Mesenchymal stem cell (in vitro differentiated cells and primary cell): ENCODE data around the gene KLHL25.
"Not testable (repeated sequence)": the region's sequence is repeated elsewhere in the genome, so short reads cannot be mapped to it uniquely, and the experiment has no call there.

Source experiments
- DNase-seq: peaks from one replicate; pipeline ENCODE4 v3.0.0-alpha.2; 2013
- H2AFZ ChIP-seq: one replicate; pipeline ENCODE4 v1.6.1; 2013; ENCODE audit warnings: low read depth, mild to moderate bottlenecking, control low read depth, inconsistent platforms, low read length, moderate library complexity
- H2AK5ac ChIP-seq: 2 replicates; pipeline ENCODE4 v1.6.1; 2013; ENCODE audit warnings: low read length, moderate library complexity, mild to moderate bottlenecking, inconsistent platforms; ENCODE audit not compliant: severe bottlenecking
- H2BK120ac ChIP-seq: one replicate; pipeline ENCODE4 v1.6.1; 2013; ENCODE audit warnings: low read depth, mild to moderate bottlenecking, inconsistent platforms, low read length, moderate library complexity
- H2BK12ac ChIP-seq, 2 experiments: one replicate each; pipeline ENCODE4 v1.6.1; 2013; ENCODE audit warnings: inconsistent platforms in 2 of 2, low read length in 2 of 2, mild to moderate bottlenecking in 2 of 2, moderate library complexity in 2 of 2, control low read depth in 1 of 2
- H2BK15ac ChIP-seq: one replicate; pipeline ENCODE4 v1.6.1; 2013; ENCODE audit warnings: mild to moderate bottlenecking, low read depth, inconsistent platforms; ENCODE audit not compliant: poor library complexity, severe bottlenecking
- H2BK5ac ChIP-seq: 2 replicates; pipeline ENCODE4 v1.6.1; 2013; ENCODE audit warnings: low read depth, mild to moderate bottlenecking, low read length, control low read depth, inconsistent platforms; ENCODE audit not compliant: poor library complexity, severe bottlenecking
- H3K14ac ChIP-seq, 2 experiments: one replicate each; pipeline ENCODE4 v1.6.1; 2013; ENCODE audit warnings: inconsistent platforms in 2 of 2, low read length in 2 of 2, control low read depth in 1 of 2, mild to moderate bottlenecking in 1 of 2, moderate library complexity in 1 of 2
- H3K18ac ChIP-seq, 2 experiments: one replicate each; pipeline ENCODE4 v1.6.1; 2013; ENCODE audit warnings: inconsistent platforms in 2 of 2, low read length in 2 of 2, control low read depth in 1 of 2, low read depth in 1 of 2, mild to moderate bottlenecking in 1 of 2
- H3K23ac ChIP-seq, 2 experiments: one replicate each; pipeline ENCODE4 v1.6.1; 2013; ENCODE audit warnings: inconsistent platforms in 2 of 2, low read length in 2 of 2, mild to moderate bottlenecking in 2 of 2, moderate library complexity in 2 of 2, control low read depth in 1 of 2
- H3K27ac ChIP-seq: 2 replicates; pipeline ENCODE4 v1.5.1; 2013; ENCODE audit warnings: mild to moderate bottlenecking, moderate library complexity, low read length, control low read depth, inconsistent platforms; ENCODE audit not compliant: poor library complexity, severe bottlenecking
- H3K27me3 ChIP-seq, 2 experiments: 2 replicates each; pipeline versions ENCODE4 v1.6.1 to v1.7.0; 2013; ENCODE audit warnings: low read length in 2 of 2, mild to moderate bottlenecking in 2 of 2, moderate library complexity in 2 of 2, control low read depth in 1 of 2, inconsistent platforms in 1 of 2; ENCODE audit not compliant: control insufficient read depth in 1 of 2, insufficient read depth in 1 of 2
- H3K36me3 ChIP-seq, 2 experiments: 2 replicates each; pipeline versions ENCODE4 v1.6.1 to v1.7.0; 2013; ENCODE audit warnings: low read length in 2 of 2, control low read depth in 1 of 2, inconsistent platforms in 1 of 2, low read depth in 1 of 2, mild to moderate bottlenecking in 1 of 2; ENCODE audit not compliant: insufficient read depth in 2 of 2, control insufficient read depth in 1 of 2
- H3K4ac ChIP-seq, 2 experiments: one replicate each; pipeline ENCODE4 v1.6.1; 2013; ENCODE audit warnings: inconsistent platforms in 2 of 2, low read length in 2 of 2, mild to moderate bottlenecking in 2 of 2, moderate library complexity in 2 of 2, control low read depth in 1 of 2, low read depth in 1 of 2
- H3K4me1 ChIP-seq: 2 replicates; pipeline ENCODE4 v1.6.1; 2013; ENCODE audit warnings: low read depth, low read length, control low read depth; ENCODE audit not compliant: control insufficient read depth, insufficient read depth
- H3K4me2 ChIP-seq: 2 replicates; pipeline ENCODE4 v1.6.1; 2013; ENCODE audit warnings: low read length, mild to moderate bottlenecking, inconsistent platforms; ENCODE audit not compliant: poor library complexity, severe bottlenecking
- H3K4me3 ChIP-seq, 2 experiments: 2 replicates each; pipeline versions ENCODE4 v1.5.1 to v1.7.0; 2013; ENCODE audit warnings: low read length in 2 of 2, mild to moderate bottlenecking in 2 of 2, control low read depth in 1 of 2, low read depth in 1 of 2; ENCODE audit not compliant: insufficient read depth in 1 of 2
- H3K79me1 ChIP-seq: replicated peaks from 2 replicates; pipeline ENCODE4 v1.6.1; 2013; ENCODE audit warnings: mild to moderate bottlenecking, control low read depth, low read length, inconsistent platforms; ENCODE audit not compliant: poor library complexity, severe bottlenecking
- H3K9ac ChIP-seq: 2 replicates; pipeline ENCODE4 v1.7.0; 2013; ENCODE audit warnings: mild to moderate bottlenecking, low read length, moderate library complexity
- H3K9me3 ChIP-seq: 2 replicates; pipeline ENCODE4 v1.7.0; 2013; ENCODE audit warnings: mild to moderate bottlenecking, low read length; ENCODE audit not compliant: control insufficient read depth
- H4K8ac ChIP-seq: one replicate; pipeline ENCODE4 v1.6.1; 2013; ENCODE audit warnings: inconsistent platforms, mild to moderate bottlenecking, low read length, moderate library complexity
- H4K91ac ChIP-seq: one replicate; pipeline ENCODE4 v1.6.1; 2013; ENCODE audit warnings: mild to moderate bottlenecking, low read length, inconsistent platforms
- WGBS: methylation state at CpG from one replicate; pipeline ENCODE4 v1.1.7; 2013; ENCODE audit warnings: mixed read lengths; 5-methylcytosine and 5-hydroxymethylcytosine counted together

KLHL25 gene

GRCh38 chr15:85834651-85835050 lies 39.9 kb upstream of the KLHL25 start:
- H3K14ac ChIP-seq: no peak overlapping the region
- H4K91ac ChIP-seq: no peak overlapping the region
- H2BK12ac ChIP-seq: no peak overlapping the region
- H3K18ac ChIP-seq: no peak overlapping the region
- H2AK5ac ChIP-seq: no peak overlapping the region
- H2BK120ac ChIP-seq: no peak overlapping the region
- no peaks in the 10 kb centered on the region for H3K36me3 ChIP-seq
- H3K9ac ChIP-seq: no peak overlapping the region
- WGBS: 92% methylated on average over 3 of the region's 3 CpGs
- no peak overlapping the region for H3K23ac ChIP-seq
- H3K4me3 ChIP-seq: no peak overlapping the region
- no peaks in the 10 kb centered on the region for H3K9me3 ChIP-seq
- H3K27me3 ChIP-seq: peaks cover 20 to 27% of the 10 kb centered on the region in 2 experiments
- no peak overlapping the region for H2BK15ac ChIP-seq
- no peak overlapping the region for H2BK5ac ChIP-seq
- no peaks in the 10 kb centered on the region for H3K4me1 ChIP-seq
- H3K4me2 ChIP-seq: no peak overlapping the region
- no peak for DNase-seq
- no peaks in the 10 kb centered on the region for H3K79me1 ChIP-seq
- no peak overlapping the region for H2AFZ ChIP-seq
- no peak overlapping the region for H3K4ac ChIP-seq
- no peak overlapping the region for H3K27ac ChIP-seq
- no peak overlapping the region for H4K8ac ChIP-seq

DNA sequence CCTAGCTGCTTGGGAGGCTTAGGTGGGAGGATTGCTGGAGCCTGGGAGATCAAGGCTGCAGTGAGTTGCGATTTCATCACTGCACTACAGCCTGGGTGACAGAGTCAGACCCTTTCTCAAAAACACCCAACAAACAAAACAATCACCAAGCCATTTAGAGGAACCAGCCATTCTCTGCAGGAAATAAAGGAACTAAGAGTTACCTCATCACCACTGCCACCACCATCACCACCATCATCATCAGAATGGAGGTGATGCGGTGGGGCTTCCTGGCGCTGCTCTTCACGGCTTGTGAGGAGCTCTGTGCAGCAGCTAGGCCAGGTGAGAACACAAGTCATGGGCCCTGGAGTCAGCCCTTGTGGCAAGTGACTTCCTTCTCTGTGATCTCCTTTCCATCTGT lies 37.7 kb upstream of the KLHL25 start:
- Histone ChIP-seq H3K27me3 (peaks cover 23 to 24% of the 10 kb centered on the region in 2 experiments), H3K23ac (no peak overlapping the region), H3K27ac (no peak overlapping the region), H4K91ac (no peak overlapping the region), H2BK120ac (no peak overlapping the region), H3K9ac (no peak overlapping the region), H3K79me1 (no peaks in the 10 kb centered on the region), H2BK12ac (no peak overlapping the region), H3K4me3 (no peak overlapping the region), H3K4me1 (no peaks in the 10 kb centered on the region), H3K14ac (no peak overlapping the region), H4K8ac (no peak overlapping the region), H3K18ac (no peak overlapping the region), H3K4me2 (no peak overlapping the region), H2BK15ac (no peak overlapping the region), H2AK5ac (no peak overlapping the region), H3K4ac (no peak overlapping the region), H2BK5ac (no peak overlapping the region), H3K9me3 (no peaks in the 10 kb centered on the region), H3K36me3 (no peaks in the 10 kb centered on the region), H2AFZ (no peak overlapping the region)
- WGBS: 98% methylated on average over 4 of the region's 4 CpGs
- no peak for DNase-seq

GRCh38 chr15:85831415-85832113 lies 36.8 kb upstream of the KLHL25 start:
- Histone ChIP-seq H3K18ac (no peak overlapping the region), H3K4me3 (no peak overlapping the region), H2AK5ac (no peak overlapping the region), H2BK5ac (no peak overlapping the region), H3K4ac (no peak overlapping the region), H2BK15ac (no peak overlapping the region), H4K8ac (no peak overlapping the region), H3K9ac (peak overlapping the region; percentile 5), H4K91ac (no peak overlapping the region), H2BK12ac (no peak overlapping the region), H3K27me3 (peaks cover 23 to 24% of the 10 kb centered on the region in 2 experiments), H3K27ac (no peak overlapping the region), H3K79me1 (no peaks in the 10 kb centered on the region), H3K36me3 (no peaks in the 10 kb centered on the region), H3K4me1 (no peaks in the 10 kb centered on the region), H3K9me3 (no peaks in the 10 kb centered on the region), H2AFZ (no peak overlapping the region), H3K4me2 (no peak overlapping the region), H2BK120ac (no peak overlapping the region), H3K14ac (no peak overlapping the region), H3K23ac (no peak overlapping the region)
- DNase-seq: peak; percentile 56
- WGBS: 55% methylated on average over 15 of the region's 15 CpGs

- 99% methylated on average over 3 of the region's 4 CpGs for WGBS
- H2BK5ac ChIP-seq, H2AFZ ChIP-seq, H3K9me3 ChIP-seq, H3K4ac ChIP-seq, H2BK12ac ChIP-seq, H4K91ac ChIP-seq, H3K79me1 ChIP-seq, H2BK120ac ChIP-seq, H3K23ac ChIP-seq, H2BK15ac ChIP-seq, H3K4me1 ChIP-seq, H3K4me3 ChIP-seq, H4K8ac ChIP-seq, H3K27ac ChIP-seq, DNase-seq, H3K9ac ChIP-seq, H3K4me2 ChIP-seq, H2AK5ac ChIP-seq, H3K18ac ChIP-seq, H3K36me3 ChIP-seq: not testable (repeated sequence)
- peaks cover 23 to 28% of the 10 kb centered on the region in 2 experiments for H3K27me3 ChIP-seq
- peak overlapping the region in 1 of 2 experiments; percentile 76 for H3K14ac ChIP-seq
Measured at GRCh38 chr15:85829754-85830153, 35.0 kb upstream of the KLHL25 start.
